T-helper 2 cell treated with Interferon-gamma antibody and Interleukin-4, amounts not matched to agents 100 ng/mL and 5 ng/mL, for 36 hours (primary cell): Measurements from ENCODE around the gene FOXC2. TPM values are rescaled to one million over a fixed set of nuclear protein-coding genes. Genes with fewer than 3 reads are reported as not detected.

Source experiments
- intact Hi-C: fragments of 100-400 bp; cut with micrococcal nuclease; formaldehyde crosslinking; loops from one replicate; pipeline ENCODE4 v1.15.1; 2023
- total RNA-seq: library from RNA; stranded (reverse); gene quantifications from 2 replicates; pipeline ENCODE4 v1.2.3, GENCODE V29; 2022

The FOXC2 gene
- total RNA-seq, 1 donor from 2014 or later = not detected

DNA sequence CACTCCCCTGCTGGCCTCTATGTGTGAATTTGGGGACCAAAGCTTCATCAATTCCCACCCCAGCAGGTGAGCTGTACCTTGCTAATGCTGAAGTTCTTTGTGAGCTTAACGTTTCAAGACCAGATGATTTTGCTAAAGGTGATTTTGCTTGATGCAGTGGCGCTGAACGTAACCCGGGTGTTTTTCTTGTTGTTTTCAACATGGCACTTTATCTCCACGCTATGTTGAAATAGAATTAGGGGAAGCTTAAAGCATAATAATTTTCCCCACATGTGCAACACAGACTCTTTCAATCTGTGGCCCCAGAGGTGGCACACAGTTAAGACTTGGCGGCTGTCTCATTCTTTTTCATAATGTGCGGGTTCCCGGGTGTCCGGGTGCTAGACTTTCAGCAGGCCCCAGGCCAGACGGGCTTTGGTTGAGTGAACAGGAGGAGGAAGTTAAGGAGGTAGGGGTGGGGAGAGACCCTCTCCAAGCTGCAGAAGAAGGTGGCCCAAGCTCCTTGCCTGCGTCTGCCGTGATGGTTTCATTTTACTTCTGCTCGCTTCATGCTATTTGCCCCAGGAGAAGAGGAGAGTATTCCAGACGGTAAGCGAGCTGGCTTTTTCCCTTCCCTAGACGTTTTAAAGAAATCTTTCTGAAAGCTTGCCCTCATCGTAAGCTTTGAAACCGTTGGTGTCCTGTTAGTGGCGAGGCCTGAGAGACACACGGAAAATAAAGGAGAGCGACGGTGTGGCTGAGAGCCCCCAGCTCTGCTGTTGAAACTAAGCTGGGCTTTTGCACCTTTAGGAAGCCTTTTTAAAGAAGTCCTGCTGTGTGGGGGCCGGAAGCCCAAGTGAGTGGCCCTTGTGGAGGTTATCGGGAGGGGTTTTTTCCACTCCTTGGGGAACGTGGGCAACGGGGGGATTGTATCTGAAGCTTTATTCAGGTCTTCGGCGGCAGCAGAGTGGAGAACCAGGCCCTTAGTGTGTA, 4.2 kb downstream of the FOXC2 start:
- intact Hi-C loops = no loop called here

GRCh38 chr16:86571530-86571915, 4.9 kb downstream of the FOXC2 start:
- intact Hi-C loops = no loop called here

DNA sequence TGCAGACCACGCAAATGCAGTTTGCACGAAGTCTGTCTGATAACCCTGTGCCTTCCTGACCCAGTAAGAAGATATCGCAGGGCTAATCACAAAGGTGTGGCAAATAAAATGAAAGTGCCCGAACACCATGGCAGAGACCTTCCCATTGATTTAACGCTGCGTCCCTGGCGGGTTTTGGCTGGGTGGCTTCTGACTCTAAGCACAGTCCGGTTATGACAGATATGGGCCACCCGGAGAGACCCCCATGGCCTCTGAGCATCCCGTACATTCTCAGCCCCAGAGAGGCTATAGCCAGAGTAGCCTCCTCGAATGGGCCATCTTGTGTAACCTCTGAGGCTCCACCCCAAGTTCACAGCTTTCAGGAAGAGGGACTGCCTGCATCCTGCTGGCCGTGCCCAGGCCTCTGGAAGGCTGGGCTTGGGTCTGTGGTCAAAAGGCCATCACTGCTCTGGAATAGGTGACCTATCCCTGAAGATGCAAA, 5.5 kb downstream of the FOXC2 start:
- intact Hi-C loops = no loop called here

GRCh38 chr16:86572606-86573005, 6.0 kb downstream of the FOXC2 start:
- intact Hi-C loops = no loop called here

DNA sequence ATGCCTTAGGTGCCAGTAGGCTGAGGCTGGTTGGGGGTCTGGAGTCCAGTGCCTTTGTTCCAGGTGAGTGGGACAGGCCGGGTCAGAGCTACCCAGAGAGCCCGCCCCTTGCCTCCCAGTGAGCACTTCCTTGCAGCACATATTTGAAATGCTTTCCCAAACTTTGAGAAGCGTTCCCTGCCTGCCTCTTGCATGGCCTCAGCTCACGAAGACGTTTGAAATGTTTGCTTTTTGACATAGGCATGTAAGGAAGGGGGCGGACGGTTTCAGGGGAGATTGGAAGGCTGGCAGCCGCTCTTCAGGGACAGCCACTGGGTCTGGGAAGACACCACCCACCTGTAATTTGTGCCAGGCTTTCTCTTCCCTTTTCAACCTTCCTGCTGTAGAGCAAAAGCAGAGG, 6.6 kb downstream of the FOXC2 start:
- intact Hi-C loops = no loop called here

- intact Hi-C loops = no loop called here
Measured at GRCh38 chr16:86573646-86574508, 7.2 kb downstream of the FOXC2 start.

GRCh38 chr16:86574646-86575045, 8.0 kb downstream of the FOXC2 start:
- intact Hi-C loops = loop anchor here (5.0 kb wide), 1 partner anchor 88 kb away; no protein-coding TSS in a partner anchor

DNA sequence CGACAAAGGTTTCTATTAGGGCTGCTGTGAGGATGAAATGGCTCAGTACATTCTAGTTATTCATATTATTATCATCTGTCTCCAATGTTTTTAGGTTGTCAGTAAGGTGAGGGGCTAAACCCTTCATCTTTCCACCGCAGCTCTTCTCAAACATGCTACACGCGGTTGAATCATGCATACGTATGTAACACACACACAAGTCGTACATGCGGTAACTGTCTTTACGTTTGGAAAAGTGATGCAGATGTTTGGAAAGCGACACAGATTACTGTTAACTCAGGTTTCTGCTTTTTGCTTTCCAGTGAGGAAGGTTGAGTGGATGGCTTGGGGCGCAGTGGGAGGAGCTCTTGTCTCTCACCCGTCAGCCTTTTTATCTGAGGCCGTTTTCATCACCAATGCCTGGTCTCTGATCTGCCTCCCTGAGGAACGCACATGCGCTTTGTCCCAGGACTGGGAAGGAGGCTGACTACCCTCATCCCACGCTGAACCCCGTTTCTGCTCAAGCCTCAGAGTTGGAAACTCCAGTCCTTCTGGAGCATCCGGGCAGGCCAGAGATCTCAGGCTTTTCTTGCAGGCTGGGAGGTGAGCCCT, 8.6 kb downstream of the FOXC2 start:
- intact Hi-C loops = loop anchor here (5.0 kb wide), 1 partner anchor 87 kb away; no protein-coding TSS in a partner anchor

DNA sequence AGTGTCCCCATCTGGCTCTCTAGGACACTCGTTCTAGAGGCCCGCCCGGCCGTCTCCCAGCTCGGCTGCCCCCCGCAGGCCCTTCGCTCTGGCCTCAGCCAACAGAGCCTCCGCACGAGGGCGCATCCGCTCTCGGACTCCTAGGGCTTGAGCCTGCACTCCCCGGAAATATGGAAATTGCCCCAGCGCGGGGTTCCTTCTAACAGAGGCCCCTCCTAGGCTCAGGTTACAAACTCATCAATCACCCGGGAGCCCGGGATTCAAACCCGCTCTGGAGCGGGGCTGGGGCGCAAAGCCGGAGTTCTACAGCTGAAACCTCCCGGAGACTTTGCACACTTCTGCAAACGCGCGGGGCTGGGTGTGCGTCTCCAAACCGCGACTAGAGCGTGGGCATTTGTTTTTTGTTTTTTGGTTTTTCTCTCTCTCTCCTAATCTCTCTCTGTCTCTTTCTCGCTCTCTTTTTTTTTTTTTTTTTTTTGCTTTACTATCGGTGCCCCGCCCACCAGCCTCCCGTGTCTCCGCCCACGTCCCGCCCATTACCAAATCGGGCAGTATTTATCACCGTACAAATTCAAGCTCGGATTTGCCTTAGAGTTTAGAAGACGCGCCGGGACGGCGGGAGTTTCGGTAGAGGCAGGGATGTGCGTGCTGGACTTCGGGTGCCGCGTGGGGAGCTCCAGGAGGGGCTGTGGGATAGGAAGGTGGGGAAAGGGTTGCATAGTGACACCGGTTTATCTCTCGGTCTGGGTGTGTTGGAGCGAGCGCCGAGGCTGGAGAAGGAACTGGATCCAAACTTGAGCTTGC, 9.3 kb downstream of the FOXC2 start:
- intact Hi-C loops = loop anchor here (5.0 kb wide), 1 partner anchor 86 kb away; no protein-coding TSS in a partner anchor

DNA sequence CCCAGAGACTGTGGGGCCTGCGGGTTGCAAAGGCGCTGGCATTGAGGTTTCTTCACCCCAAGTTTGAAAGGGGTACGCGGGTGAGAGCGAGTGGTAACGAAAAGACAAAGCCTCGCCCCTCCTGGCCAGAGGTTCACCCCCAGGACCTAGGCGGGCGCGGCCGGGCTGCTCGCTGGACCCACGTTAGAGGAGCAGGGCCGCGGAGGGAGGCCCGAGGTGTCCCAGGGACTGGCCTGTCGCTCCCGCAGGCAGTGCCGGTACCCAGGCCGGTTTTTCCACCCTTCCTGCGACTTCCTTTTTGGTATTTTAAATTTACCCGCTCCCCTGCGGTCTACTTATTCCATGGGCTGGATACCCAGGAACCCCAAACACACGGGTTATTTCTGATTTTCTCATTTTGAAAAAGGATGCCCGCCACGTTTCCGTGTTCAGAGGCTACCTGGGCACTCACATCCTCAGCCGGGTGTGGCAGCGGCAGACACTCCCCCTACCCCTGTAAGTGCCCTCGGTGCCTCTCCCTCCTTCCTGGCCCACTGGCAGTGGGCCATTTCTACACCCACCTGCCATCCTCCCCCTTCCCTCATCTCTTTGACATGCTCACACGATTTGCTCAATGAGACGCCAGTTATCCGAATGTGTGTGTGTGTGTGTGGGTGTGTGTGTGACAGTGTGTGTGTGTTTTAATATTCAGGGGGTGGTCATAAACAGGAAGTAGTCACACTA, 10.1 kb downstream of the FOXC2 start:
- intact Hi-C loops = loop anchor here (5.0 kb wide), 1 partner anchor 86 kb away; no protein-coding TSS in a partner anchor

DNA sequence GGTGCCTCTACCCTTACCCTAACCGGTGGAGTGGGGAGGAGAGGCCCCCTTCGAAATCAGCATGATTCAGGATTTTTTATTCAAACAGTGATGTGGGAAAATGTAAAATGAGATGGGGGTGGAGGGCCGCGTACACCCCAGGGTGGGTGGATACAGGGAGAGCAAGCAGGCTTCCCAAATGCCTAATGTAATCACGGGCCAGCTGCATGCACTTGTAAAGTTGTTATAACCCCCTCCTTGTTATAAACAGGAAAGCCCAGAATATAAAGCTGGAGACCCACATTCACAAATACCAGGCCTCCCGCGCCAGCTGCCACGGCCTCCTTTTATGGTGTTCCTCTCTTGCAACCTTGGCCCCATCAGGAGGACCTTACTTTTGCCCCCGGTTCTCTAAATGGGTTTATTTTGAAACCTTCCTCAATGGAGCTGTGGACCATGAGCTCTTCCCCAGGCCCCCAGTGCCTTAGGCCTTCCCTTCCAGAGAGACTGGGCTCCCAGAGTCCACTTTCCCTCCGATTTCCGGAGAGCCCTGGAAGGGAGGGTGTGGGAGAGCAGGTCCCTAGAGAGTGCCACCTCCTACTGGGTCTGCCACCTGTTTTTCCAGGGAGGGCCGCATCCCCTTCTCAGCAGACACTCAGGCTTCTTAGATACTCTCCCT, 10.8 kb downstream of the FOXC2 start:
- intact Hi-C loops = loop anchor here (5.0 kb wide), 1 partner anchor 85 kb away; no protein-coding TSS in a partner anchor

GRCh38 chr16:86578061-86578599, 11.5 kb downstream of the FOXC2 start, which contains the start of gene FOXL1:
Gene FOXL1, plus strand, starts transcription at chr16:86578549. Its CDS starts 175 bp downstream, at chr16:86578724.
- intact Hi-C loops = loop anchor here (5.0 kb wide), 1 partner anchor 84 kb away; no protein-coding TSS in a partner anchor

DNA sequence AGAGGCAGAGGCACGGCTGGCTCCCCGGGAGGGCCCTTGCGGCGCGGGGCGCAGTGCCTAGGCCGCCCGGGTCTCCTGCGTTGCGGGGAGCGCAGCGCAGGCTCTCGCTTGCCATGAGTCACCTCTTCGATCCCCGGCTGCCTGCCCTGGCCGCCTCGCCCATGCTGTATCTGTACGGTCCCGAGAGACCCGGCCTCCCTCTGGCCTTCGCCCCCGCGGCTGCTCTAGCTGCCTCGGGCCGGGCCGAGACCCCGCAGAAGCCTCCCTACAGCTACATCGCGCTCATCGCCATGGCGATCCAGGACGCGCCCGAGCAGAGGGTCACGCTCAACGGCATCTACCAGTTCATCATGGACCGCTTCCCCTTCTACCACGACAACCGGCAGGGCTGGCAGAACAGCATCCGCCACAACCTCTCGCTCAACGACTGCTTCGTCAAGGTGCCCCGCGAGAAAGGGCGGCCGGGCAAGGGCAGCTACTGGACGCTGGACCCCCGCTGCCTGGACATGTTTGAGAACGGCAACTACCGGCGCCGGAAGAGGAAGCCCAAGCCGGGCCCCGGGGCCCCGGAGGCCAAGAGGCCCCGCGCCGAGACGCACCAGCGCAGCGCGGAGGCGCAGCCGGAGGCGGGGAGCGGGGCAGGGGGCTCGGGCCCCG, 12.1 kb downstream of the FOXC2 start:
- intact Hi-C loops = loop anchor here (5.0 kb wide), 1 partner anchor 84 kb away; no protein-coding TSS in a partner anchor

GRCh38 chr16:86579268-86580062, 12.8 kb downstream of the FOXC2 start:
- intact Hi-C loops = loop anchor here (5.0 kb wide), 1 partner anchor 83 kb away; no protein-coding TSS in a partner anchor

DNA sequence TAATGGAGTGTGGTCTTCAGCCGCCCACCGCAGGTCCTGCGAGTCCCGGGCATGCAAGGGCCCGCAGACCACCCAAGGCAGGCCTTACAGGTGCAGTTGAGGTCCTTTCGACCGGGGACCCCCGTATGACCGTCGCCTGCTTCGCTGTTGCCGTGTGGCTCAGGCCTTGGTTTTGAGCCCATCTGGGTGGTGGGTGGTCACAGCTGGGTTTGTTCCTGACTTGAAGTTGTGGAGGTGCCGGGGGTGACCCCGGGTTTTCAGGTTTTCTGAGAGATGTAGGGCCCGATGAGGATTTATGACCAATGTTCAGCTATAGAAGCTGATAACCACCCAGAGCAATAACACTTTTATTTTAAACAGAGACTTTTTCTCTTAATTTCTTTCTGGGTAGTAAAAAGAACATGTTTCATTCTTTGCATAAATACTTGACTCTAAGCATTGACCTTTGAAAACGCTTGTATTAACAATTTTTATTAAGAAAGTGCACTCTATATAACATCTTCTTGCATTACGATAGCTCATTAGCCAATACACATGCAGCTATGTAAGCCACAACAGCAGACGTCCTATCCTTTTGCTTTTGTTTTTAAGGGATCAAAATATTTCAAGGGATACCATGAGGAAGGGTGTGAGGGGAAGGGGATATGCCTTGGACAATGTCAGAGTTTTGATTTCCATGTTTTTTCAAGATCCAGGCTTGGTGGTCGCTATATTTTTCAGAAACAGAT, 13.6 kb downstream of the FOXC2 start:
- intact Hi-C loops = no loop called here

DNA sequence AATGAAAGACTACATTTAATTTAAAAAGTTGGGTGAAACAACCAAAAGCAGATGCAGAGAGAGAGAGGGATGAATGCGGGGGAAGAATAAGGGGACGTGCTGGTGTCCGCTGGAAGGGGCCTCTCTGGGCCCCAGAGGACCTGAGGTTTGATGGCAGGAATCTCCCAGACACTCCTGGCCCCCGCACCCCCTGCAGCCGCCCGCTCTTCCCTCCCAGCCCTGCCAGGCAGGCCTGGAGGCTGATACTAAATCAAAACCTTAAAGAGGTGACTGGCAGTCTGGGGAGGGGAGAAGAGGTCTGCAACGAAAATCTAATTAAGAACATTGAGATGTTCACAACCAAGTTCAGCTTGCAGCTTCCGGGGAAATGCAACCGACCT, 14.2 kb downstream of the FOXC2 start:
- intact Hi-C loops = no loop called here

- intact Hi-C loops = no loop called here
Measured at GRCh38 chr16:86581458-86581857, 14.8 kb downstream of the FOXC2 start.
